ENCODE data around the gene TMEM258. TPM values are rescaled to one million over a fixed set of nuclear protein-coding genes. Genes with fewer than 3 reads are reported as not detected.
A peak's percentile ranks its signal among the peaks of the same experiment; 100 is the strongest.

Gene TMEM258
- total and polyA plus RNA-seq, 9 of the 15 experiments (the other 6 are each of a cell fraction or from before 2014, with no cell fraction given), result 97.2 to 856 (median 231) TPM

- TF ChIP-seq CUX1 (CRISPR knock-in tag; IDR thresholded peaks at IDR 0.05) (peak; percentile 93), SRSF9 (IDR thresholded peaks at IDR 0.05; ENCODE audit: borderline replicate concordance, low read depth, low read length) (no peak), ARID2 (IDR thresholded peaks at IDR 0.05) (no peak), SP2 (IDR thresholded peaks at IDR 0.05; ENCODE audit: extremely low read depth, low read depth, low read length, poor library complexity, severe bottlenecking) (no peak), MTA1 (IDR thresholded peaks at IDR 0.05; ENCODE audit: borderline replicate concordance) (no peak), LEF1 (IDR thresholded peaks at IDR 0.05) (peak; percentile 68; the same call in 1 of the 2 replicates), HMBOX1 (IDR thresholded peaks at IDR 0.05) (peak; percentile 33; the same call in 1 of the 2 replicates), CREB3L1 (IDR thresholded peaks at IDR 0.05; ENCODE audit: borderline replicate concordance, low read depth) (peak; percentile 50; the same call in 1 of the 2 replicates), FOXA1 (IDR thresholded peaks at IDR 0.05; ENCODE audit: borderline replicate concordance) (no peak), FOS (IDR thresholded peaks at IDR 0.05; ENCODE audit: extremely low read depth, insufficient read length) (no peak), TEAD4 (IDR thresholded peaks at IDR 0.05; ENCODE audit: low read length) (peak; percentile 76), TEAD4 (CRISPR knock-in tag; IDR thresholded peaks at IDR 0.05; ENCODE audit: borderline replicate concordance) (no peak), SREBF2 (CRISPR knock-in tag; IDR thresholded peaks at IDR 0.05) (no peak), UBTF (IDR thresholded peaks at IDR 0.05; ENCODE audit: borderline replicate concordance in 1 of 2, low read depth in 2 of 2, low read length in 2 of 2) (peak in 1 of 2 experiments; percentile 79; a peak in 2 of 4 replicates), HDAC6 (IDR thresholded peaks at IDR 0.05; ENCODE audit: low read depth, low read length) (no peak), ZBTB12 (CRISPR knock-in tag; IDR thresholded peaks at IDR 0.05) (no peak)
Measured at GRCh38 chr11:61834278-61835048, 42.1 kb upstream of the TMEM258 start (continued).

Data from K562 (cell line).